NCI-H1417 (cell line): ENCODE data around the gene TRIM2.

Source experiments
- DNase-seq, 3 experiments: peaks; one replicate each; lab custom pipeline; 2025; lab: John Stamatoyannopoulos, UW

Gene TRIM2

GRCh38 chr4:153275380-153276276 lies 71.4 kb downstream of the TRIM2 start:
- no peak for DNase-seq

GRCh38 chr4:153276971-153277370 lies 72.7 kb downstream of the TRIM2 start:
- DNase-seq: no peak

GRCh38 chr4:153281476-153281875 lies 77.2 kb downstream of the TRIM2 start:
- peak in 2 of 3 experiments; percentile 63 to 94 for DNase-seq

GRCh38 chr4:153282023-153282422 lies 77.8 kb downstream of the TRIM2 start:
- no peak for DNase-seq

- no peak for DNase-seq
Measured at GRCh38 chr4:153283260-153283659, 79.0 kb downstream of the TRIM2 start.

GRCh38 chr4:153290134-153290533 lies 85.9 kb downstream of the TRIM2 start:
- DNase-seq: no peak

- no peak for DNase-seq
Measured at GRCh38 chr4:153291562-153291961, 87.3 kb downstream of the TRIM2 start.

- DNase-seq: no peak
Measured at GRCh38 chr4:153292897-153293741, 88.9 kb downstream of the TRIM2 start.

- no peak for DNase-seq
Measured at GRCh38 chr4:153293742-153294057, 89.5 kb downstream of the TRIM2 start.

- DNase-seq: peak in 2 of 3 experiments; percentile 4 to 34
Measured at GRCh38 chr4:153294631-153295030, 90.4 kb downstream of the TRIM2 start.

- no peak for DNase-seq
Measured at GRCh38 chr4:153295131-153295755, 91.0 kb downstream of the TRIM2 start.

- DNase-seq: no peak
Measured at GRCh38 chr4:153296040-153296823, 92.0 kb downstream of the TRIM2 start.

- no peak for DNase-seq
Measured at GRCh38 chr4:153297116-153297515, 92.9 kb downstream of the TRIM2 start.

GRCh38 chr4:153310793-153311192 lies 106.5 kb downstream of the TRIM2 start:
- DNase-seq: no peak

- no peak for DNase-seq
Measured at GRCh38 chr4:153314915-153315314, 110.7 kb downstream of the TRIM2 start.

- peak; percentile 26 to 80 (median 36) for DNase-seq
Measured at GRCh38 chr4:153318696-153319320, 114.6 kb downstream of the TRIM2 start.

- DNase-seq: no peak
Measured at GRCh38 chr4:153322791-153323190, 118.5 kb downstream of the TRIM2 start.

GRCh38 chr4:153324046-153324445 lies 119.8 kb downstream of the TRIM2 start:
- no peak for DNase-seq

- DNase-seq: no peak
Measured at GRCh38 chr4:153325558-153325957, 121.3 kb downstream of the TRIM2 start.

GRCh38 chr4:153326513-153326912 lies 122.3 kb downstream of the TRIM2 start:
- DNase-seq: no peak

- DNase-seq: no peak
Measured at GRCh38 chr4:153327247-153327646, 123.0 kb downstream of the TRIM2 start.
